WTC11 (cell line): ENCODE results near the gene TPBGL. TPM values are rescaled to one million over a fixed set of nuclear protein-coding genes. Genes with fewer than 3 reads are reported as not detected.
A peak's percentile ranks its signal among the peaks of the same experiment; 100 is the strongest.

Experiments used
- ATAC-seq: fragments of 200-7000 bp; cut with Tn5 transposase; 2 replicates; pipeline ENCODE4 v1.10.0; 2021; ENCODE audit warnings: mild to moderate bottlenecking, moderate library complexity
- CTCF ChIA-PET: fragments of 300-600 bp; sonication (Branson Sonifier 250); formaldehyde crosslinking; loops from one replicate; lab custom pipeline; 2021; ENCODE audit warnings: antibody characterized with exemption; lab: Charles Lee
- POLR2A ChIA-PET: fragments of 350-600 bp; sonication (Branson Sonifier 250); formaldehyde crosslinking; loops from one replicate; lab custom pipeline; 2021; ENCODE audit warnings: antibody characterized with exemption; lab: Charles Lee
- DNase-seq: peaks from one replicate; pipeline ENCODE4 v3.0.0; 2021; ENCODE audit warnings: low spot score
- H3K27ac Mint-ChIP-seq: 2 replicates; pipeline ENCODE4 v1.8.0; 2021; ENCODE audit warnings: mixed read lengths
- H3K27me3 Mint-ChIP-seq: 2 replicates; pipeline ENCODE4 v1.8.0; 2021; ENCODE audit warnings: low read depth, mild to moderate bottlenecking, moderate library complexity, mixed read lengths
- H3K36me3 Mint-ChIP-seq: 2 replicates; pipeline ENCODE4 v1.8.0; 2021; ENCODE audit warnings: mixed read lengths
- H3K4me1 Mint-ChIP-seq: 2 replicates; pipeline ENCODE4 v1.8.0; 2022; ENCODE audit warnings: mixed read lengths
- H3K4me3 Mint-ChIP-seq: 2 replicates; pipeline ENCODE4 v1.8.0; 2021; ENCODE audit warnings: mild to moderate bottlenecking, moderate library complexity, mixed read lengths
- H3K9me3 Mint-ChIP-seq: 2 replicates; pipeline ENCODE4 v1.8.0; 2021; ENCODE audit warnings: mixed read lengths
- ATF2 ChIP-seq: sonication (generic); formaldehyde crosslinking; IDR thresholded peaks from 2 replicates; pipeline ENCODE4 v1.8.1; 2022; ENCODE audit warnings: low read depth, missing genetic modification reagents, borderline replicate concordance
- E2F5 ChIP-seq: sonication (generic); formaldehyde crosslinking; IDR thresholded peaks from 2 replicates; pipeline ENCODE4 v1.8.1; 2022; ENCODE audit warnings: mild to moderate bottlenecking, moderate library complexity, missing genetic modification reagents
- EMX1 ChIP-seq: fragments of 250-450 bp; sonication (Bioruptor Pico); IDR thresholded peaks from 2 replicates; pipeline ENCODE4 v1.8.0; 2021; ENCODE audit warnings: mild to moderate bottlenecking
- ESRRA ChIP-seq: sonication (generic); formaldehyde crosslinking; IDR thresholded peaks from 2 replicates; pipeline ENCODE4 v1.8.1; 2022; ENCODE audit warnings: mild to moderate bottlenecking, missing genetic modification reagents, borderline replicate concordance
- NFE2L1 ChIP-seq: sonication (generic); formaldehyde crosslinking; IDR thresholded peaks from 2 replicates; pipeline ENCODE4 v1.8.1; 2023; ENCODE audit warnings: missing genetic modification reagents
- NR2C2 ChIP-seq: sonication (generic); formaldehyde crosslinking; IDR thresholded peaks from 2 replicates; pipeline ENCODE4 v1.8.0; 2022; ENCODE audit warnings: mild to moderate bottlenecking, missing genetic modification reagents
- PREB ChIP-seq: sonication (generic); formaldehyde crosslinking; IDR thresholded peaks from 2 replicates; pipeline ENCODE4 v1.8.1; 2022; ENCODE audit warnings: mild to moderate bottlenecking, missing genetic modification reagents, moderate library complexity, borderline replicate concordance
- SMAD3 ChIP-seq: sonication (generic); formaldehyde crosslinking; IDR thresholded peaks from 2 replicates; pipeline ENCODE4 v1.8.0; 2022; ENCODE audit warnings: missing genetic modification reagents, mild to moderate bottlenecking, borderline replicate concordance
- SOX15 ChIP-seq: fragments of 250-450 bp; sonication (Bioruptor Pico); IDR thresholded peaks from 2 replicates; pipeline ENCODE4 v1.9.0; 2021; ENCODE audit warnings: mild to moderate bottlenecking
- SP1 ChIP-seq: sonication (generic); formaldehyde crosslinking; conservative IDR thresholded peaks from 2 replicates; pipeline ENCODE4 v1.8.1; 2022; ENCODE audit warnings: missing genetic modification reagents
- ZNF232 ChIP-seq: sonication (generic); formaldehyde crosslinking; IDR thresholded peaks from 2 replicates; pipeline ENCODE4 v1.8.0; 2022; ENCODE audit warnings: mild to moderate bottlenecking, missing genetic modification reagents
- ZNF317 ChIP-seq: sonication (generic); formaldehyde crosslinking; IDR thresholded peaks from 2 replicates; pipeline ENCODE4 v1.8.1; 2023; ENCODE audit warnings: low read depth, mild to moderate bottlenecking, moderate library complexity, missing genetic modification reagents, borderline replicate concordance
- ZNF396 ChIP-seq: fragments of 250-450 bp; sonication (Bioruptor Pico); IDR thresholded peaks from 2 replicates; pipeline ENCODE4 v1.8.0; 2021; ENCODE audit warnings: mild to moderate bottlenecking, moderate library complexity, borderline replicate concordance
- total RNA-seq: library from RNA; stranded (reverse); gene quantifications from 3 replicates; pipeline ENCODE4 v1.2.3, GENCODE V29; 2021
- TF ChIP-seq, protein P1 (sequence below): sonication (generic); formaldehyde crosslinking; IDR thresholded peaks from 2 replicates; pipeline ENCODE4 v1.8.0; 2022; ENCODE audit warnings: missing genetic modification reagents
- TF ChIP-seq, protein P2 (sequence below): fragments of 250-450 bp; sonication (Bioruptor Pico); IDR thresholded peaks from 2 replicates; pipeline ENCODE4 v1.8.0; 2021; ENCODE audit warnings: mild to moderate bottlenecking
- TF ChIP-seq, protein P3 (sequence below): fragments of 250-450 bp; sonication (Bioruptor Pico); IDR thresholded peaks from 2 replicates; pipeline ENCODE4 v1.9.0; 2021; ENCODE audit warnings: mild to moderate bottlenecking
- TF ChIP-seq, protein P4 (sequence below): sonication (generic); formaldehyde crosslinking; conservative IDR thresholded peaks from 2 replicates; pipeline ENCODE4 v1.8.1; 2023; ENCODE audit warnings: mild to moderate bottlenecking, low read depth, missing genetic modification reagents, moderate library complexity

TPBGL gene
- total RNA-seq, 1 experiment from 2014 or later, result 0.37 TPM

GRCh38 chr11:75241906-75242644 is 1.5 kb downstream of the TPBGL start (continued):
- TF ChIP-seq, protein P1, sequence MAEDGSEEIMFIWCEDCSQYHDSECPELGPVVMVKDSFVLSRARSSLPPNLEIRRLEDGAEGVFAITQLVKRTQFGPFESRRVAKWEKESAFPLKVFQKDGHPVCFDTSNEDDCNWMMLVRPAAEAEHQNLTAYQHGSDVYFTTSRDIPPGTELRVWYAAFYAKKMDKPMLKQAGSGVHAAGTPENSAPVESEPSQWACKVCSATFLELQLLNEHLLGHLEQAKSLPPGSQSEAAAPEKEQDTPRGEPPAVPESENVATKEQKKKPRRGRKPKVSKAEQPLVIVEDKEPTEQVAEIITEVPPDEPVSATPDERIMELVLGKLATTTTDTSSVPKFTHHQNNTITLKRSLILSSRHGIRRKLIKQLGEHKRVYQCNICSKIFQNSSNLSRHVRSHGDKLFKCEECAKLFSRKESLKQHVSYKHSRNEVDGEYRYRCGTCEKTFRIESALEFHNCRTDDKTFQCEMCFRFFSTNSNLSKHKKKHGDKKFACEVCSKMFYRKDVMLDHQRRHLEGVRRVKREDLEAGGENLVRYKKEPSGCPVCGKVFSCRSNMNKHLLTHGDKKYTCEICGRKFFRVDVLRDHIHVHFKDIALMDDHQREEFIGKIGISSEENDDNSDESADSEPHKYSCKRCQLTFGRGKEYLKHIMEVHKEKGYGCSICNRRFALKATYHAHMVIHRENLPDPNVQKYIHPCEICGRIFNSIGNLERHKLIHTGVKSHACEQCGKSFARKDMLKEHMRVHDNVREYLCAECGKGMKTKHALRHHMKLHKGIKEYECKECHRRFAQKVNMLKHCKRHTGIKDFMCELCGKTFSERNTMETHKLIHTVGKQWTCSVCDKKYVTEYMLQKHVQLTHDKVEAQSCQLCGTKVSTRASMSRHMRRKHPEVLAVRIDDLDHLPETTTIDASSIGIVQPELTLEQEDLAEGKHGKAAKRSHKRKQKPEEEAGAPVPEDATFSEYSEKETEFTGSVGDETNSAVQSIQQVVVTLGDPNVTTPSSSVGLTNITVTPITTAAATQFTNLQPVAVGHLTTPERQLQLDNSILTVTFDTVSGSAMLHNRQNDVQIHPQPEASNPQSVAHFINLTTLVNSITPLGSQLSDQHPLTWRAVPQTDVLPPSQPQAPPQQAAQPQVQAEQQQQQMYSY, result no peak
- TF ChIP-seq ZNF396 (CRISPR knock-in tag), result no peak
- TF ChIP-seq ATF2 (CRISPR knock-in tag), result no peak
- TF ChIP-seq ZNF317 (CRISPR knock-in tag), result no peak
- TF ChIP-seq SOX15, result no peak
- TF ChIP-seq NR2C2, result no peak
- TF ChIP-seq, protein P2, sequence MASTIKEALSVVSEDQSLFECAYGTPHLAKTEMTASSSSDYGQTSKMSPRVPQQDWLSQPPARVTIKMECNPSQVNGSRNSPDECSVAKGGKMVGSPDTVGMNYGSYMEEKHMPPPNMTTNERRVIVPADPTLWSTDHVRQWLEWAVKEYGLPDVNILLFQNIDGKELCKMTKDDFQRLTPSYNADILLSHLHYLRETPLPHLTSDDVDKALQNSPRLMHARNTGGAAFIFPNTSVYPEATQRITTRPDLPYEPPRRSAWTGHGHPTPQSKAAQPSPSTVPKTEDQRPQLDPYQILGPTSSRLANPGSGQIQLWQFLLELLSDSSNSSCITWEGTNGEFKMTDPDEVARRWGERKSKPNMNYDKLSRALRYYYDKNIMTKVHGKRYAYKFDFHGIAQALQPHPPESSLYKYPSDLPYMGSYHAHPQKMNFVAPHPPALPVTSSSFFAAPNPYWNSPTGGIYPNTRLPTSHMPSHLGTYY (CRISPR knock-in tag), result no peak

DNA sequence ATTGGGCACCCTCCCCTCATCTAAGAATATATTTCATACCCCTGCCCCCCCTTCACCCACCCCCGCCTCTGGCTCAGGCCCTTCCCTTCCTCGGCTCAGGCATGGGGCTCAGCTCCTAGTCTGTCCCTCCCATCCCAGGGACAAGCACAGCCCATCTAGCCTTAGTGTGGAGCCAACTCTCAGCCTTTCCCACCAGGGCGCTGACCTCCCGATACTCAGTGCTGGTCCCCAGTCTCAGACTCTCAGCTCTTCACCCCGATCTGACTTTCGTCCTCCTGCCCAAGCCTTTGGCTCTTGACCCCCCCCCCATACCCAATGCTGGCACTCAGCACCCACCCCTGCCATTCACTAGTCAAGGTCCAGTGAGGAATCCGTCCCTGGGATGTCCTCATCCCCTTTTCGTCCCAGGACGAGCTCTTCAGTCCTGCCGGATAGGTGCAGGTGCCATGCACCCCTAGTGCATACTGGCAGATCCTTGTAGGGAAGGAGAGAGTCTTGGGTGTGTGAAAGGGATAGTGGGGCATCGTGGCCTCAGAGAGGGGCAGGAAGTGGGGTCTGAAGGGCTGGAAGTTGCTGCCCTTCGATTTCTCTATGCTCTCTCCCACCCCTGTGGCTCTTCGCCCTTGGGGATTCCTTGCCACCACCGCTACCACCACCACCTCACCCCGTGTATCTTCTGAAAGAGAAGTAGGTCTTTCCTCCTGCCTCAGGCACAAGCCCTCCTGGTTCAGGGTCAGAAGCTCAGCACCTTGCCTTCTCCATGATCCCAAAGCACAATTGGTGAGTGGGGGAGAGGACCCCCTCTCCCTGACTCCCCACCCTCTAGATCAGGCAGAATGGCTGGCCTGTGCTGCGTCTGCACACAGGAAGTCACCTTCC is 2.4 kb downstream of the TPBGL start:
- TF ChIP-seq, protein P1, result no peak
- TF ChIP-seq SP1 (no peak), EMX1 (CRISPR knock-in tag) (no peak), PREB (CRISPR knock-in tag) (no peak), ESRRA (no peak), NFE2L1 (CRISPR knock-in tag) (no peak), E2F5 (CRISPR knock-in tag) (no peak), SMAD3 (no peak), ZNF232 (CRISPR knock-in tag) (no peak)
- TF ChIP-seq, protein P3, sequence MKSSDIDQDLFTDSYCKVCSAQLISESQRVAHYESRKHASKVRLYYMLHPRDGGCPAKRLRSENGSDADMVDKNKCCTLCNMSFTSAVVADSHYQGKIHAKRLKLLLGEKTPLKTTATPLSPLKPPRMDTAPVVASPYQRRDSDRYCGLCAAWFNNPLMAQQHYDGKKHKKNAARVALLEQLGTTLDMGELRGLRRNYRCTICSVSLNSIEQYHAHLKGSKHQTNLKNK (CRISPR knock-in tag), result no peak
- TF ChIP-seq, protein P4, sequence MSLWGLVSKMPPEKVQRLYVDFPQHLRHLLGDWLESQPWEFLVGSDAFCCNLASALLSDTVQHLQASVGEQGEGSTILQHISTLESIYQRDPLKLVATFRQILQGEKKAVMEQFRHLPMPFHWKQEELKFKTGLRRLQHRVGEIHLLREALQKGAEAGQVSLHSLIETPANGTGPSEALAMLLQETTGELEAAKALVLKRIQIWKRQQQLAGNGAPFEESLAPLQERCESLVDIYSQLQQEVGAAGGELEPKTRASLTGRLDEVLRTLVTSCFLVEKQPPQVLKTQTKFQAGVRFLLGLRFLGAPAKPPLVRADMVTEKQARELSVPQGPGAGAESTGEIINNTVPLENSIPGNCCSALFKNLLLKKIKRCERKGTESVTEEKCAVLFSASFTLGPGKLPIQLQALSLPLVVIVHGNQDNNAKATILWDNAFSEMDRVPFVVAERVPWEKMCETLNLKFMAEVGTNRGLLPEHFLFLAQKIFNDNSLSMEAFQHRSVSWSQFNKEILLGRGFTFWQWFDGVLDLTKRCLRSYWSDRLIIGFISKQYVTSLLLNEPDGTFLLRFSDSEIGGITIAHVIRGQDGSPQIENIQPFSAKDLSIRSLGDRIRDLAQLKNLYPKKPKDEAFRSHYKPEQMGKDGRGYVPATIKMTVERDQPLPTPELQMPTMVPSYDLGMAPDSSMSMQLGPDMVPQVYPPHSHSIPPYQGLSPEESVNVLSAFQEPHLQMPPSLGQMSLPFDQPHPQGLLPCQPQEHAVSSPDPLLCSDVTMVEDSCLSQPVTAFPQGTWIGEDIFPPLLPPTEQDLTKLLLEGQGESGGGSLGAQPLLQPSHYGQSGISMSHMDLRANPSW, result no peak
- H3K27me3 Mint-ChIP-seq, result peaks cover 64% of the 10 kb centered on the region
- ChIA-PET CTCF (interaction anchor here (0.7 to 7.6 kb wide), 32 partner anchors 7 to 313 kb away, joined by 3 to 191 read pairs (median 6); partner anchors contain the start of gene NEU3), POLR2A (no interaction called here)
- peak; percentile 14 for DNase-seq
- no peak for ATAC-seq
- no peak overlapping the region for H3K27ac Mint-ChIP-seq
- no peaks in the 10 kb centered on the region for H3K9me3 Mint-ChIP-seq
- peaks cover 15% of the 10 kb centered on the region for H3K4me1 Mint-ChIP-seq
- H3K4me3 Mint-ChIP-seq, result peak overlapping the region; percentile 74
- no peaks in the 10 kb centered on the region for H3K36me3 Mint-ChIP-seq
